HG02885 (cell line): ENCODE measurements around the gene DIP2B.

Source experiments
- ATAC-seq: cut with Tn5 transposase; IDR thresholded peaks from one replicate; pipeline ENCODE4 v1.9.1; 2021; ENCODE audit warnings: mild to moderate bottlenecking; ENCODE audit not compliant: unreplicated experiment, poor library complexity

Gene DIP2B

DNA sequence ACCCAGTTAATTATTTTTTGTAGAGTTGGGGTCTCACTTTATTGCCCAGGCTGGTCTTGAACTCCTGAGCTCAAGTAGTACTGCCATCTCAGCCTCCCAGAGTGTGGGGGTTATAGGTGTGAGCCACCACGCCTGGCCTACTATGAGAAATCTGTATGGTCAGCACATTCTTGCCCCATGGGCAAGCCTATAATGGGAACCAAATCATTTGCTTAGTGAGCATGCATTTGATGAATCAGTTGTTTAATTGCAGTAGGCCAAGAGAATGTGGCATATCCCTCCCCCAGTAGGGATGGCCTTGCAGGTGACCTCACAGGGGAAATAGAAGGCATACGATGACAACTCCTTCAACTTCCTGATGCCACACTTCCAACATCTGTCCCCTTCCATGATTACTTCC, 122.7 kb downstream of the DIP2B start:
- ATAC-seq: no peak

DNA sequence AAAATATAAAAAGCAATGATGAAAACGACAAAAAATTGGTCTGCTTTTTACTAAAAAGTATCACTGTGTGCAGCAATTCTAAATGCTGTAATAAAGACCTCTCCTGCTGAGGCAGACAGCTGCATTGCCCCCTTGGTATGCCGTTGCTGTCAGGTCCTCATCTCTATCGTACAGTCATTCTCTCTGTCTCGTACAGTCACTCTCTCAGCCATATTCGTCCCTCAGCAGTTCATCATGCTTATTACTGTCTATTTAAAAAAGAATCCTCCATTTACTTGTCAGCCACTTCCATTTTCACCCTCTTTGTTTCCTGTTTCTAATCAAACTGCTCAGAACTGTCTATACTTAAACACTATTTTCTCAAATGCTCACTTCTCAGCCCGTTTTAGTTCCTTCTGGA, 123.6 kb downstream of the DIP2B start:
- no peak for ATAC-seq

DNA sequence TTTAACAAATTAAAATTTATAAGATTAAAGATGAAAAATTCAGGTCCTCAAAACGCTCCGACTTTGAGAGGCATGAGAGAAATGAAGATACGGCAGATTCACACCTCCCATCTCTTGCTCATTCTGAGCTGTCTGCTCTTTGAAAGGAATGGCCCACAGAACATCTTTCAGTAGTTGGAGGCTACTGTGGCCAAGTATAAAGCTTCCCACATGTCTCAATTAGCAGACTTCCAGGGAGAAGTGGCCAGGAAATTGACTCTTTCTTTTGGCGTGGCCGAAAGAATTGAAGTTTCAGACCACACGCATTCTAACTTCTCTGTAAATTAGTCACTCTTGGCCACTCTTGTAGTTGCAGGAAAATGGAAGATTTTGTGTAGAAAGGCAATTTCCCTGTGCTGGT, 129.2 kb downstream of the DIP2B start:
- ATAC-seq: no peak

DNA sequence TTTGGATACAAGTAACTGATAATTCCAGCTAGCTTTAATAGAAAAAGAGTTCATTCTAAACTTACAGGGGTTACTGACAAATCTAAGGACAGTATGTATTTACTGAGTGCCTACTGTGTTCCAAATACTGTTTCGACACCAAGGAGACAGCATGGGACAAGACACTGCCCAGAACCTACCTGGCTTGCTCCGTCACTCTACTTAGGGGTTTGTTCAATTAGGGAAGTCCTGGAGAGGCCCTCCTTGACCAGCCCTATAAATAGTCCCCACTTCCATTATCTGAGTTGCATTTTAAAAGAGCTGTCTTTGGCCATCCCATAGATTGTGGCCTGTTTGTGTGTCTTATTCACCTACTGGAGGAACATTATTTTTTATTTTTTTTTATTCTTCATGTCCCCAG, 129.6 kb downstream of the DIP2B start:
- ATAC-seq: no peak

DNA sequence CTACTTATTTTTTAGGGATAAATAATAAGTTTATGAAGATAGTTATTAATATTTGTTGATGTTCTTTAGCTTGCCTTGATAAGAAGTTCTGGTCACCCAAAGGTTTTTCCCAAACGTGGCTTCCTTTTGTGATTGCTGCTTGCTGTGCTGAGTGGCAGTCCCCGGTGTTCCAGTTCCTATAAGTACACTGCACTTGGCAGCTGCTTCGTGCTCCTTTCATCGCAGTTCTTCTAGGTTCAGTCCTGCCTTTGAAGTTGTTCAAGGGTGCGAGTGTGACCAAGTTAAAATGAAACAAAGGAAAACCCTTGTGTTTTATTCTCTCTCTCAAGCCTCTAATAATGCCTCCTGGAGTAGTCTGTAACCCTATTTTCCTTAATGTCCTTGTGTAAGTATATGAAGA, 130.6 kb downstream of the DIP2B start:
- ATAC-seq: no peak

DNA sequence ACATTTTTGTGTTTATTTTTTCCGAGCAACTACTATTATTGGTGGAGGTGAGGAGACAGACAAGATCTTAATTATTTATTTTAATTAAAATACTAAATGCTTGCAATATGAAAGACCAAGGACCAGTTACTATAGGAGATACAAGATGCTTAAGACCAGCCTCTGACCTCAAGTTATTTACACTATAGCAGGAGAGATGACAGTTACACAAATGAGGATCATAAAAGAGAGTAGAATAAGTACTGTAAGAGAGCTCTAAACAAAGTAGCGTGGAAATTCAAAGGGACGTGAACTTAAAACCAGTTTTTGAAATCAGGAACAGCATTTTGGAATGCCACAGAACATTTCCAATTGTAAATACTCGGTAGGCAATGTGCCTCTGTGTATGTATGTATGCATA, 131.1 kb downstream of the DIP2B start:
- ATAC-seq: no peak

DNA sequence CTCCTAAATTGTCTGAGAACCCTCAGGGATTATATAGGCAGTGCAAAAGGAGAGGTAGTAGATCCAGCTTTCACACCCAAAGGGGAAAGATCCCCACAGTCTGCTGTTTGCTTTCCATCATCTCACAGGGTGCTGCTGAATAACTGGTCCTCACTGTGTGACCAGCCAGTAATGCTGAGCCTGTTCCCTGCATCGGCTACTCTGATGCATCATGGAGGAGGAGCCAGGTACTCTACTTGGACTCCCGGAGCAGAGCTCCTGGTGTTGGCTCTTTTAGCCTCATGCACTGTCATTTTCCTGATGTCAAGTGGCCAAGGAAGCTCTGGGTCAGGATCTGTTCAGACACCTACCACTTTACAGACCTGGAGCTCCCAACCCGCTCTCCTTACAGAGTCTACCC, 131.7 kb downstream of the DIP2B start:
- ATAC-seq: no peak

DNA sequence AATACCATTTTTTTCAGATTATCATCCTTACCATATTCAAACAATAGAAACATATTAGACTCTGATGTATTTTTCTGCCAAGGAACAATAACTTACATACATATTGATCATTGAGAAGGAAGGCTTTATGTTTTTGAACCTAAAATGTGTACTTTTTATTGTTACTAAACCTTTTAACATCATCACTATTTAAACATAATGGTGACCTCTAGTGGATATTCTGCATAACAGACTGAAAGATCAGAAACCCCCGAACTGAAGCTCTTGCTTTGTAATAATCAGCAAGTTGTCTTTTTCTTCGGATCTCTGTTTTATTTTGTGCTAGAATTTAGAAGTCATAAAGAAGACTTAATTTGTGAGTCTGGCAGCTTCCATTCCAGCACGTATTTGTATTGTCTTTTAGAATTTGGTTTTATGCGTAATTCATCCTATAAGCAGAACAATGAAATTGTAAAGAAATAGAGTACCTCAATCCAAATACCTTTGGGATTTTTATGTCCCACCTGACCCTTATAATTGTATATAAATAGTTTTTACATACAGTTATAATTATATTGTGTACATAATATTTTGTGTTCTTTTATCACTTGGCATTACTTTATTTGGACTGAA, 133.2 kb downstream of the DIP2B start:
- no peak for ATAC-seq

DNA sequence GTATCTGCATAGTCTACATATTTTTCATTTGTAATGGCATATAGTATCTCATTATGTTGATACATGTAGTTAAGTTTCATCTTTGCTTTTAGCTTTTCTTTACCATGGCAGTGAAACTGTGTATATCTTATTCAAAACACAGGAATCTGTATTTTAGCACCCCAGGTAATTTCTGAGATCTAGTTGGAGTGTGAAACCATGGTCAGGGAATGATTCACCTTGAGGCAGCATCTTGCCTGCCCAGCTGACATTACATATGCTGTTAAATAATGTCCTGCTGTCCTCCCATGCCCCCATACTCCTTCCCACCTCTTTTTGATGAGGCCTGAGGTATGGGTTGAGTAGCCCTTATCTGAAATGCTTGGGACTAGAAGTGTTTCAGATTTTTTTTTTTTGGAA, 133.7 kb downstream of the DIP2B start:
- no peak for ATAC-seq

DNA sequence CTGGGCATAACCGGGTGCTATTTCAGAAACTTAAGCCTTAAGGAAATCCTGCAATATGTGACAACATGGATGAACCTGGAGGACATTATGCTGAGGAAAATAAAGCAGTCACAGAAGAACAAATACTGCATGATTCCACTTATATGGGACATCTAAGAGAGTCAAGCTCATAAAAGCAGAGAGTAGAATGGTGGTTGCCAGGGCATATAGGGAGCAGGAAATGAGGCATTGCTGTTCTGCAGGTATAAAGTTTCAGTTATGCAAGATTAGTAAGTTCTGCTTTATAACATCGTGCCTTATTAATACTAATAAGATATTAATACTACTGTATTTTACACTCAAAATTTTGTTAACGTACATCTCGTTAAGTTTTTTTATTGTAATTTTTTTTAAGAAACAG, 134.9 kb downstream of the DIP2B start:
- ATAC-seq: no peak

DNA sequence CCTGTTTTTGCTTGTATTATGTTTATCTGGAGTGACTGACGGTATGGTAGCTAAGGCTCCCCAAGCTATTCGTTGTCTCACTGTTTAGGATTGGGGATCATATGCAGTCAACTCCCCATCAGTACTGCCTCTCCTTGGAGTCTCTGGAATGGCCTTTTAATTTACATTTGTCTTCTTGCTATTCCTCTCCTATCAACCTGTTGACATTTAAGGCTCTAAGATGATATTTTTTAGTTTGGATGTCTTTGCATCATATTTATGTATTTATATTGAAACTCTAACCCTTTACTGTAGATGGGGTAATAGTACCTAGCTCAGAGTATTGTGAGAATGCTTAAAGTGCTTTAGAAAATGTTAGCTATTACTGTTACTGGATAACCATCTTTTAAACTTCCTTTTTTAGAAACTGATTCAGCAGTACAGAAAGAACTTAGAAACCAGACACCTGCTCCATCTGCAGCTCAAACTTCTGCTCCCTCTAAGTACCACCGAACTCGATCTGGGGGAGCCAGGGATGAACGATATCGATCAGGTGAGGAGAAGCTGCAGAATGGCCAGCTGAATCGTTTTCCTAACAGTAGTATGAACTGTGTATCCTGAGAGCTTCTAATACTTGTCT, 135.6 kb downstream of the DIP2B start:
- ATAC-seq: no peak

DNA sequence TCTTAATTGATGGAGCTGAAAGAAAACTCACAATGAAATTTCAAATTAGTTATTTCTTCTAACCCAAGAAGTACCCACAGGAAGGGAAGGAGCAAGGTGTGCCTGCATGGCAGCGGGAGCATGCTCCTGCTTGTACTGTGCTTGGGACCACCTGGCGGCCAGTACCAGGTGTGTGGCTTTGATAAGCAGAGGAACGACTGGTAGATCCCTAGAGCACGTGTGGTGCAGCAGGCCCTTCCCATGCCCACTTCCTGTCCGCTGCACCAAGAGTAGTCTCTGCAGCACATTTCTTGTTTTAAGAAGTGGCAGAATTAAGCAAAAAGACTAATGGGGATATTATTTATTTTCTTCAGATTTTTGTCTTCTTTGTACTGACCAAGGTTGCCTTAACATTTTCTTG, 136.8 kb downstream of the DIP2B start:
- ATAC-seq: no peak

DNA sequence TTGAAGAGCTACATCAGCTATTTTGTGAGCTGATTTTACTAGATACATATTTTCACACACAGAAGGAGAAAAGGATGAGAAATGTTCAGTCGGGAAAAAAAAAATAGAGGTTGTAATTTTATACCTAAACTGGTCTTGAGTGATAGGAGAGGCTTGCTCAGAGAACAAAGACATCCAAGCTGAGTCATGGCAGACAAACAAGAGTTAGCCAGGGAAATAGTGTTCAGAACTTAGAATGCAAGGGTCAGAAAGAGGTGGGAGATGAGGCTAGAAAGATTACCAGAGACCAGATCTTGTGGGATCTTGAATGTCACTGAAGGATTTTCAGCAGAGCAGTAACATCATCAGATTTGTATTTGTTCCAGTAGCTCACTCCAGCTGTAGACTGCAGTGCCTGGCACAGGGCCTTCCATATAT, 137.3 kb downstream of the DIP2B start:
- ATAC-seq: no peak

DNA sequence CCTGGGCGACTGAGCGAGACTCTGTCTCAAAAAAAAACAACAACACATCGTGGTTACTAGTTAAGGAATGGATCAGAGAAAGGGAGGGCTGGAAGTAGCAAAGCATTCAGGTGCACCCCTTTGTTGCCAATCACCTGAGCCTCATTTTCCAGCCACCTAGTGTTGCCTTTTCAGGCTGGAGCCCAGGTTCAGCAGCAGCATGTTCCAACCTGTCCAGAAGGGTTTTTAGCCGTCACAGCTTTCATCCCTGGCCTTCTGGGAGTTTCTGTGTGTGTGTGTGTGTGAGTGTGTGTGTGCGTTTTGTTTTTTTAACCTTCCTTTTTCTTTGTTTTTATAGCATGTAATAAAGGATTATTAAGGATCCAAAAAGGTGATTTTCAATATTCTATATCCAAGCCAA, 138.0 kb downstream of the DIP2B start:
- ATAC-seq: no peak

DNA sequence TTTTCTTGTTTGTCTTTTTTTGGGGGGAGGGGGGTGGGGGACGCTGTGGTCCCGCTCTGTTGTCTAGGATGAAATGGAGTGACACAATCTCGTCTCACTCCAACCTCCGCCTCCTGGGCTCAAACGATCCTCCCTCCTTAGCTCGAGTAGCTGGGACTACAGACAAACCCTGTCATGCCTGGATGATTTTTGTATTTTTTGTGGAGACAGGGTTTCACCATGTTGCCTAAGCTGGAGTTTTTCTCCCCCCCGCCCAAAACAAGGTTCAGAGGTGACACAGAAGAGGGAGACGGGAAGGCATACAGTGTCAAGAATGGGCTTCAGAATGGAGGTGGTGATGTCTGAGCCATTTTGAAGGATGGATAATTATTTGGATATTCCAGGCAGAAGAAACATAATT, 142.2 kb downstream of the DIP2B start:
- no peak for ATAC-seq

DNA sequence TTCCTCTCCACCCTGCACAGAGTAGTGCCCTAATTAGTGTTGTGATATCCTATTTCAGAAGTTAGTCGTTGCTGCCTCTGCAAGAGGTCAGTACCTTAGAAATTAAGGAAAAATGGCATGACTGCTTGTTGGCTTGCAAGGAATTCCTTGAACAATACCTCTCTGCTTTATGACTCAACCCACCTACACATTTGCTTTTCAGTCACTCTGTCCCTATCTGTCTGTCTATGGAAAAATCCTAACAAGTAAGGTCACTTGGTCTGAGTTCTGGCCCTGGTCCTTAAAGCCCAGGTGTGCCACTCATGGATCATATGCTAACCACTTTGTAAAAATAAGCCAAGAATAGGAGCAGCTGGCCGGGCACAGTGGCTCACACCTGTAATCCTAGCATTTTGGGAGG, 142.7 kb downstream of the DIP2B start:
- no peak for ATAC-seq

DNA sequence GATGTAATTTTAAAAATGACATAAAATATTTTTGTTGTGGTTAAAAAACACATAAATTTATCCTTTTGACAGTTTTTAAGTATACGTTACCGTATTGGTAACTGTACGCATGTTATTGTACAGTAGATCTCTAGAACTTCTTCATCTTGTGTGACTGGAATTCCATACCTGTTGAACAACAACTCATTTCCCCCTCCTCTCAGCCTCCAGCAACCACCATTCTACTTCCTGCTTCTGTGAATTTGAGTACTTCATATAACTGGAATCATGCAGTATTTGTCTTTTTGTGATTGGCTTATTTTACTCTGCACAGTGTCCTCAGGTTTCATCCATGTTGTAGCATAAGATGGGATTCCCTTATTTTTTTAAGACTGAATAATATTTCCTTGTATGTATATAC, 145.5 kb downstream of the DIP2B start:
- ATAC-seq: no peak

DNA sequence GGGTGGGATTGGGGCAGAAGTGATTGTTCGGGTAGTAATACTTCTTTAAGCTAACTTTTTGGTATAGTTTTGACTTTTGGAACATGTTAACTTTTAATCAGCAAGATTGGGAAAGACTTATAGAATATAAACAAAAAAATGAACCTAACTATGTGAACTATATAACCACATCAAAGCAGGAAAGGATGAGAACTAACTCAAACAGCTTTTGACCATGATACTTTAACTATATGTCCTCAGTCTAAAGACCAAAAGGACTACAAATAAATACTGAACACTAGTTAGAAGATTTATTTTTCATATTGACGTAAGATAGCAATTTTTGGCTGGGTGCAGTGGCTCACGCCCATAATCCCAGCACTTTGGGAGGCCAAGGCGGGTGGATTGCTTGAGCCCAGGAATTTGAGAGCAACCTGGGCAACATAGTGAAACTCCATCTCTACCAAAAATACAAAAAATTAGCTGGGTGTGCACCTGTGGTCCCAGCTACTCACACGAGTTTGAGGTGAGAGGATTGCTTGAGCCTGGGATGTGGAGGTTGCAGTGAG, 150.7 kb downstream of the DIP2B start:
- no peak for ATAC-seq

DNA sequence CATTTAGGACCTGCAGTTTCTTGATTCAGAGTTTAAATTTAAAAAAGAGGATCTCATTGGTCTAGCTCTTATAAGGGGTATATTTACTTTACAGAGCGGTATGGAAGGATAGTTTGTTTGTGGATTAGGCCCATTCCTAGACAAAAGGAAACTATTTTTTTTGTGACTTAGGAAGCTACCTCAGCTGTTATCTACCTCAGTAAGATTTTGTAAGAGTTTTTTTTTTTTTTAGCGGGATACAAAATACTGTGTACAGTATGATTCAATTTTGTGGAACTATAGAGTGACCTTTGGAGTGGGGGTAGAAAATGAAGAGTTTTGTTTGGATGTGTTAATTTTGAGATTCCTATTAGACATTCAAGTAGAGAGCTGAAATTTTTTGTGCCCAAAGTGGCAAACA, 154.5 kb downstream of the DIP2B start:
- ATAC-seq: no peak

DNA sequence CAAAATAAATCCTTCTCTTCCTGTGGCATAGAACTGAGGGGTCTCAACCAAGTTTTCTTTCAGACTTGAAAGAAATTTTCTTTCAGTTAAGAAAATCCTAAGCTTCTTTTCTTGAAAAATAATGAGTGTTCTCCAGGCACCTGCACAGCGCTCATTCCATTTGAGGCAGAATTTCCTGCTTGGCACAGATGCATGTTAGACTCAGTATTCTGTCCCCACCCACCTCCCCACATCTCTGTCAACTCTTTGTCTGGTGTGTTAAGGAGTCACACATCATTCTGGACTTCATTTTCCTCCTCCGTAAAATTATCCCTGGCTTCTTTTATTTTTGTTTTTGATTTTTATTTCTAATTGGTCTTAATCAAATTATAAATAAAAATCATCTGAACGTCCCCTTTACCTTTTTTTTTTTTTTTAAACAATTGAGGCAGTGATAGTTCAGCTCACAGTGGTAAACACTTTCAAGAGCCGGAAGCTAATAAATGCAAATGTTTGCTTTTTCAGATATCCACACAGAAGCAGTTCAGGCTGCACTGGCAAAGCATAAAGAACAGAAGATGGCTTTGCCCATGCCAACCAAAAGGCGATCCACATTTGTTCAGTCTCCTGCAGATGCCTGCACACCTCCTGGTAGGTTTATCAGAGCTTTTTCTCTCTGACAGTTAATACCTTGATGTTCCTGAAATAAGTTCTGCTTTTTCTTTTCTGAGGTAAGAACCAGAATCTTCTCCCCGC, 155.1 kb downstream of the DIP2B start:
- no peak for ATAC-seq

DNA sequence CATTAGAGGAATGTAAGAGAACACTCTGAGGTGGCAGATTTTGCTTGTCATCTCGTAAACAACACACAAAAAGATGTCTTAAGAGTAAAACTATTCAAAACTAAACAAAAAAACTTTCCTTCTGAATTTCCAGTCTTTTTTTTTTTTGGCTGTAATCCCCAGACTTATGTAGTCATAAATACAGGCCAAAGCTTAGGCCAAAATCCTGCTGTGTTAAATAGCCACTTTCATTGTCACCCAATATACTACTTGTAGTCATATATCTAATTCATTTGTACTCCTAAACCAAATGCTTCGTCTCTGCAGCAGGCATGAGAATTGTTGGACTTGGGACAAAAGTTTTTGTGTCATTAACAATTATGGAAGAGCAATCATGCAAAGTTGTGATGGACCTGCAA, 155.6 kb downstream of the DIP2B start:
- no peak for ATAC-seq
